RWPE2 (cell line): ENCODE measurements around the gene DPT.

ENCODE experiments used
- ATAC-seq: fragments of 200-7000 bp; cut with Tn5 transposase; 3 replicates; pipeline ENCODE4 v1.9.1; 2021; ENCODE audit warnings: low read depth
- DNase-seq: peaks from one replicate; pipeline ENCODE4 v3.0.0-alpha.2; 2020; ENCODE audit warnings: low spot score
- H3K27ac ChIP-seq: fragments of 450-650 bp; 2 replicates; pipeline ENCODE4 v1.5.1; 2017; ENCODE audit warnings: mild to moderate bottlenecking; ENCODE audit not compliant: poor library complexity, severe bottlenecking
- H3K27me3 ChIP-seq: fragments of 250-450 bp; sonication (Bioruptor Pico); 2 replicates; pipeline ENCODE4 v1.5.1; 2021; ENCODE audit warnings: mild to moderate bottlenecking, moderate library complexity; ENCODE audit not compliant: insufficient read depth, poor library complexity, severe bottlenecking
- H3K36me3 ChIP-seq: fragments of 250-450 bp; sonication (Bioruptor Pico); 2 replicates; pipeline ENCODE4 v1.5.1; 2020; ENCODE audit warnings: low read depth, mild to moderate bottlenecking, moderate library complexity
- H3K4me1 ChIP-seq: fragments of 250-450 bp; sonication (Bioruptor Pico); 2 replicates; pipeline ENCODE4 v1.5.1; 2021; ENCODE audit warnings: mild to moderate bottlenecking, moderate library complexity; ENCODE audit not compliant: insufficient read depth, poor library complexity, severe bottlenecking
- H3K4me3 ChIP-seq: fragments of 250-450 bp; sonication (Bioruptor Pico); 2 replicates; pipeline ENCODE4 v1.5.1; 2021; ENCODE audit warnings: mild to moderate bottlenecking, moderate library complexity; ENCODE audit not compliant: severe bottlenecking
- H3K9me3 ChIP-seq: fragments of 250-450 bp; sonication (Bioruptor Pico); 2 replicates; pipeline ENCODE4 v1.5.1; 2021; ENCODE audit warnings: mild to moderate bottlenecking, moderate library complexity; ENCODE audit not compliant: severe bottlenecking
- CTCF ChIP-seq: fragments of 450-650 bp; IDR thresholded peaks from one replicate; pipeline ENCODE4 v1.5.1; 2017; ENCODE audit warnings: mild to moderate bottlenecking, moderate library complexity; ENCODE audit not compliant: poor library complexity, severe bottlenecking

Gene DPT

DNA sequence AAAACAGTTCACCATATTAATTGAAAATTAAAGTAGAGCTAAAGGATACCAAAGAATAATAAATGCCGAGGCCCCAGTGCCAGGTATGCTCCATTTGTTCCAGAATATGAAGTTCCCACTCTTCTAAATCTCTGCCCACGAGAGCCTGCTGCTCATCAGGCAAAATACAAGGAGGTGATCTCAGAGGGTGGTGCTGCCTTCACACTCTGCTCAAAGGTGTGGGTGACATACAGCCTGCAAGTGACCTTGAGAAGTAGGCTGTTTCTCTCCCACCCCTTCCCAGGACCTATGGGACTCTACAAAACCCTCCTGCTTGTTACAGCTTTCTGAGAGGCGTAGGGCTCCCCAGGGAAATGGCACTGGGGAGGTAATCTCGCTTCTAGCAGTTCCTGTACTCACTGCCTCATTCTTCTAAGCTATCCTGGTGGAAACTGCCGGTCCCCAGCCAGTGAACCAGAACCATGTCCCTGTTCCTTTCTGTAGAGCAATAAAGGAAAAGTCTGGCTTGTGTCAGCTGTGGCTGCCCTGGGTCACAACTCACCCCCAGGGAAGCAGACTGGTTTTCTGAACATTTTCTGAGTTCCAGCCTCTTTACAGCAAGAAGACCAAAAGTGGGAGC lies 26.9 kb upstream of the DPT start:
- no peak overlapping the region for H3K4me3 ChIP-seq
- no peak overlapping the region for H3K27ac ChIP-seq
- no peaks in the 10 kb centered on the region for H3K27me3 ChIP-seq
- no peaks in the 10 kb centered on the region for H3K9me3 ChIP-seq
- no peaks in the 10 kb centered on the region for H3K36me3 ChIP-seq
- ATAC-seq (no peak), DNase-seq (no peak)
- peaks cover 8% of the 10 kb centered on the region for H3K4me1 ChIP-seq
- no peak for TF ChIP-seq CTCF

DNA sequence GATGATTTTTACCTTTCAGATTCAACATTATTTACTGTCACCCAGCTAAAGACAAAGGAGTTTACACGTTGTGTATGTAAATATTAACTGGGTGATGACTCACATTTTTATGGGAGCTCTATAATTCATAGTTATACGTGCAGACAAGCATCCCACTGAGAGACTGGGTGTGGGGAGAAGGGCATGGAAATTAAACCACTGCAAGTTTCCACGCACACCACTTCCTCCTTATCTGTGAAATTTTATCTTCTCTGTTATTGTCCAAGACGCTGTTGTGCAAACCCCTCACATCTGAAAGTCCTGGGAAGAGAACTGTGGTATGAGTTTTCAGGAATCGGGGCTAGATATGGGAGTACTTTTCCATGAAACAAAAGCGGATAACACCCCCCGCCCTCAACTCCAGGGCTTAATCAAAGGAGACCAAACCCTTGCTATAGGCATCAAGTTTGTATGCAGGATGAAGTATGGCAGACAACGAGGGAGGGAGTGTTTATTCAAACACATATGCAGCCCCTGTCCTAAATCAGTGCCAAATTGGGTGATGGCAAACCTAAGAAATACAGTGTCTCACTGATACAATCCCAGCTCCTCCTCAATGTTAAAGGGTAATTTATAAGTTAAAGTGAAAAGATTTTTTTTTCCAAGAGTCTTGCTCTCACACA lies 23.3 kb upstream of the DPT start:
- Histone ChIP-seq H3K27me3 (no peaks in the 10 kb centered on the region), H3K36me3 (no peaks in the 10 kb centered on the region), H3K9me3 (no peaks in the 10 kb centered on the region), H3K4me1 (peaks cover 8% of the 10 kb centered on the region), H3K27ac (no peak overlapping the region), H3K4me3 (no peak overlapping the region)
- peak; percentile 82 for ATAC-seq
- no peak for DNase-seq
- TF ChIP-seq CTCF: no peak

- DNase-seq: no peak
- Histone ChIP-seq H3K4me3 (no peak overlapping the region), H3K27ac (no peak overlapping the region)
These were observed 22.2 kb upstream of the DPT start for GRCh38 chr1:168751195-168751650.

GRCh38 chr1:168742994-168743650 lies 14.1 kb upstream of the DPT start:
- no peak for TF ChIP-seq CTCF
- no peaks in the 10 kb centered on the region for H3K36me3 ChIP-seq
- no peak overlapping the region for H3K27ac ChIP-seq
- ATAC-seq (no peak), DNase-seq (no peak)
- H3K9me3 ChIP-seq: no peaks in the 10 kb centered on the region
- H3K4me3 ChIP-seq: no peak overlapping the region
- H3K27me3 ChIP-seq: no peaks in the 10 kb centered on the region
- H3K4me1 ChIP-seq: no peaks in the 10 kb centered on the region

More at GRCh38 chr1:168751195-168751650, 22.2 kb upstream of the DPT start:
- peaks cover 8% of the 10 kb centered on the region for H3K4me1 ChIP-seq
- no peaks in the 10 kb centered on the region for H3K36me3 ChIP-seq
- no peaks in the 10 kb centered on the region for H3K27me3 ChIP-seq
- ATAC-seq: no peak
- TF ChIP-seq CTCF: no peak
- no peaks in the 10 kb centered on the region for H3K9me3 ChIP-seq
